ENCODE measurements around the gene RPS16. TPM values are rescaled to one million over a fixed set of nuclear protein-coding genes. Genes with fewer than 3 reads are reported as not detected.

Gene RPS16
- total and polyA plus RNA-seq, 2 of the 13 experiments (the other 11 are each of a cell fraction or from before 2014, with no cell fraction given), result 488 to 2,583 TPM

- TF ChIP-seq ZNF318 (CRISPR knock-in tag; IDR thresholded peaks at IDR 0.05), result no peak
- peak; percentile 62; the same call in 1 of the 2 replicates for TF ChIP-seq PAF1 (CRISPR knock-in tag; IDR thresholded peaks at IDR 0.05)
- no peak for TF ChIP-seq ARID2 (CRISPR knock-in tag; IDR thresholded peaks at IDR 0.05; ENCODE audit: borderline replicate concordance)
- peak; percentile 91 for TF ChIP-seq AGO2 (optimal IDR thresholded peaks at IDR 0.05; ENCODE audit: low read depth, low read length)
- no peak for TF ChIP-seq THAP8 (CRISPR knock-in tag; IDR thresholded peaks at IDR 0.05; ENCODE audit: borderline replicate concordance)
- TF ChIP-seq POLR2G (IDR thresholded peaks at IDR 0.05; ENCODE audit: low read depth, low read length), result peak; percentile 86
- no peak for TF ChIP-seq ZNF841 (CRISPR knock-in tag; IDR thresholded peaks at IDR 0.05; ENCODE audit: borderline replicate concordance)
- TF ChIP-seq MNT (IDR thresholded peaks at IDR 0.05), result no peak
- no peak for TF ChIP-seq NCOR1 (IDR thresholded peaks at IDR 0.05; ENCODE audit: borderline replicate concordance, low read length)
- TF ChIP-seq REXO4 (CRISPR knock-in tag; IDR thresholded peaks at IDR 0.05; ENCODE audit: borderline replicate concordance), result no peak
- no peak for TF ChIP-seq ZBTB1 (CRISPR knock-in tag; IDR thresholded peaks at IDR 0.05; ENCODE audit: borderline replicate concordance)
- no peak for TF ChIP-seq ZNF383 (CRISPR knock-in tag; IDR thresholded peaks at IDR 0.05; ENCODE audit: borderline replicate concordance)
- TF ChIP-seq ETV5 (CRISPR knock-in tag; IDR thresholded peaks at IDR 0.05; ENCODE audit: borderline replicate concordance), result peak; percentile 83
- no peak for TF ChIP-seq HOXD1 (CRISPR knock-in tag; IDR thresholded peaks at IDR 0.05)
- no peak for TF ChIP-seq RBM39 (IDR thresholded peaks at IDR 0.05; ENCODE audit: low read depth, low read length, poor library complexity, severe bottlenecking)
- no peak for TF ChIP-seq KLF6 (CRISPR knock-in tag; IDR thresholded peaks at IDR 0.05)
- TF ChIP-seq ZNF3 (CRISPR knock-in tag; IDR thresholded peaks at IDR 0.05), result no peak
- TF ChIP-seq SMARCE1 (IDR thresholded peaks at IDR 0.05; ENCODE audit: borderline replicate concordance), result no peak
Measured at GRCh38 chr19:39409208-39410016, 26.3 kb downstream of the RPS16 start (continued).

Measured in HepG2 (cell line).